ENCODE measurements around the gene LIN28B.
"Not testable (repeated sequence)": the region's sequence is repeated elsewhere in the genome, so short reads cannot be mapped to it uniquely, and the experiment has no call there.

The LIN28B gene

GRCh38 chr6:105069821-105070445 is 113.0 kb downstream of the LIN28B start:
- no peak for DNase-seq (ENCODE audit: low read depth)

GRCh38 chr6:105072798-105073199 is 115.9 kb downstream of the LIN28B start:
- DNase-seq (ENCODE audit: low read depth), result no peak

DNA sequence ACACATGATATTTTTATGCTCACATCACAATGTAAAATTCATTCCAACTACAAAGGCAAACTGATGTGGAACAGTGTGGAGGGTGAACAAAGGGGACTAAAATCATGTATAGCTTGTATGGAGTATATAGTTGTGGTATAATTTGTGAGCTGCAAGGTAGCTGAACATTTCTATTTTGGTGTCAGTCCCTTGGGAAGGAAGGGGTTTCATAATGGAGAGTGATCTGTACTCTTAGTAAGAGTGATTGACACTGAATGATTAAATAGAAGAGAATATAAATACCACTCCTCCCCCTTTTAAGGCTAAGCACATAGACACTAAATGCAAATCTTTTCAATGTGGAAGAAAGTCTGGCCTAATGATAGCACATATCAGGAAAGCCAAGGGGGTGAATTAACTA is 118.3 kb downstream of the LIN28B start:
- DNase-seq (ENCODE audit: low read depth), result no peak

GRCh38 chr6:105076418-105076817 is 119.5 kb downstream of the LIN28B start:
- not testable (repeated sequence) for DNase-seq (ENCODE audit: low read depth)

- peak; percentile 17 for DNase-seq (ENCODE audit: low read depth)
Observed at GRCh38 chr6:105077596-105078385, 120.9 kb downstream of the LIN28B start.

- no peak for DNase-seq (ENCODE audit: low read depth)
Observed at GRCh38 chr6:105078386-105078708, 121.4 kb downstream of the LIN28B start.

GRCh38 chr6:105080279-105080678 is 123.4 kb downstream of the LIN28B start:
- no peak for DNase-seq (ENCODE audit: low read depth)

DNA sequence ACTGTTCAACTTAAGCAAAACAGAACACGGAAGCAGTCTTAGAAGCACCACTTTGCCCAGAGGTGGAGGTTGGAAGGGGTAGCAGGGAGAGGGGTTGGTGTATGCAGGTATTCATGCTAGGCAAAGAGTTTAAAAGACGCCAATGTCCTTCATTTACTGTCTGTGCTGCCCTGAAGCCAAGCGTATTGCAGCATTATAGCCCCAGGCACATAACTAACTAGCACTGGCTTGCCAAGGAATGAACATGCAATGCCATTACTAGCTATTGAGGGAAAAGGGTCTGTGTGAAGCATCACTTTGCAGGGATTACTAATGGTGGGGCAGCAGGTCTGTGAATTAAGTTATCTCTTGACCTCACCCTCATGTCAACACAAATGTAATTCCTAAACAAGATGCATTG is 124.8 kb downstream of the LIN28B start:
- not testable (repeated sequence) for DNase-seq (ENCODE audit: low read depth)

DNA sequence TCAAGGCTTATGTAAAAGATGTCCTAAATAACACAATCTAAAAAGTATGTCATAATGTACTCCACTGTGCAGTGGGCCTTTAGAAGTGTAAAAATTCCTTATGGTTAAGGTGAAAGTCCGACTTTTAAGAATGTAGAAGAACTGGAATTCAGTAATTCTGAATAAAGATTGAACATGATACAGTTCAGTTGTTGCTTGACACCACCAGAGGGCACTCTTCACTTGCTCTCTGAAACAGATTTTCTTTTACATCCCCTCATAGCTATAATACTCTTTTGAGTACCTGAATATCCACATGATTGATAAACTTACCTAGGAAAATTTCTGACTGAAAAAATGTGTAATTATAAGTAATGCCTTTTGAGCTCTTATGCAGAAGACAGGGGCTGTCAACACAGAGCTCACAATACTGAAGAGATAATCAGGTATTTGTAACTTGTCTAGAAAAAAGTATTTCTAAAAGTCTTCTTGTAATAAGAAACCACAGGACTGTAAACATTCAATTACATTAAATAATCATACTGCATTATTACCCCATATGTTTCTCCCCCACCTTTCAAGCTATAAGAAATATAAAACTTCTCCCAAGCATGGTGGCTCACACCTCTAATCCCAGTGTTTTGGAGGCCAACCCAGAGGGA is 130.8 kb downstream of the LIN28B start:
- peak; percentile 16 for DNase-seq (ENCODE audit: low read depth)

DNA sequence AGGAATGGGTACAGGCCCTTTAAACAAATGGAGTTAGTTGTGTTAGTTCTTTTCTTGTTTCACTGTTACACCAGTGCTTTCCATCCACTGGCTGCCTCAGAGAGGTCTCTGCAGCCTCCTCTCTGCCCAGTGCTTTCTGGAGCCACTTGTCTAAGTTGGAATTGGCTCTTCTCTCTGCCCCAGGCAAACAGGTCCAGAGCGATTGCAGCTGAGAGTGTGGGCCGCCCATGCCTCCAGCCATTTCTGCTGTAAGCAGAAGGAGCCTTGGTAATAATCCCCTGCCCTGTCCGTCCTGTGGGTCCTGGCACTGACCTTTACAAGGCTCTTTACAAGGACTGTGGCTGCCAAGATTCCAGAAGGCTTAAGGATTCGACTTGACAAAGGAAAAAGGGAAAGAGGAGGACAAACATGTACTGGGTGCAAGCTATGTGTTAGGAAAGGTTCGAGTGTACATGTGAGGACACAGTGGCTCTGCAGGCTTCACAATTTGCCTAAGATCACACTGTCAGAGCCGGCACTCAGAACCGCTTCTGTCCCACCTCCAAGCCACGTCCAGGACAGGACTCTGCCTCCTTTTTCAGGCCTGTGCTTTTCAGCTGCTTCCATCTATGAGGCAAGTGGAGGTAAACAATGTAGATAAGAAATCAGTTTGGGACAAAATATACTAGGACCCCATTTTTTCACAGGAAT is 134.4 kb downstream of the LIN28B start:
- DNase-seq (ENCODE audit: low read depth), result no peak

DNA sequence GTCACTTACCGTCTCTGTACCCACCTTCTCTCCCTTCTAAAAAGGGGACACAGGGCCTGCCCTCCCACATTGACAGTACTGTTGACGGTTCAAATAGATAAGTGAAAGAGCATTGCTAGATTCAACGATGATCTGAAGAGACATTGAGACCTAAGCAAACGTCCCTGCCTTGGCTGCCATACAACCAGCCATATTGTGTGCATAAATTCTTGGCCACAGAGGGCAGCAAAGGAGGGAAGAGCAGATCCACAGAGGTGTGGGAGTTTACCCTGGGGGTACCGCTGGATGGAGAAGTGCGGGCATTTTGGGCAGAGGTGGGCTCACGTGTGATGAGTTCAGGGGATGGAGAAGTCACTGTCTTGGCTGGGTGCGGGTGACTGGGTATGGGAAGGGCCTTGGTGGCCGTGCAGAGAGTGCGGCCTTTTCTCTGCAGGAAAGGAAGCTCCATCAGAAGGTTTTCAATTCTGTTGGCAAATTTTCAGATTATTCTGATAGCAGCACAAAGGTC is 137.3 kb downstream of the LIN28B start:
- no peak for DNase-seq (ENCODE audit: low read depth)

DNA sequence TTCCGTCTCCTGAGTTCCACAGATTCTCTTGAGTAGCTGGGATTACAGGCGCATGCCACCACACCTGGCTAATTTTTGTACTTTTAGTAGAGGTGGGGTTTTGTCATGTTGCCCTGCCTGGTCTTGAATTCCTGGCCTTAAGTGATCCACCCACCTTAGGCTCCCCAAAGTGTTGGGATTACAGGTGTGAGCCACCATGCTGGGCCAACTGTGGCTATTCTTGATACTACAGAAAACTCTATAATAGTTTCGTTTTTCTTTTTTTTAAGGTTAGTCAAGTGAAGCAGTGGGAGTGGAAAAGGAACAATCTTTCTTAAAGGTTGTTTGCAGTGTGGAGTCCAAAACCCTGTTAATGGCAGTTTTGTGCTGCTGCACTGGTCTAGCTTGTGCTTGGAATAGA is 138.2 kb downstream of the LIN28B start:
- no peak for DNase-seq (ENCODE audit: low read depth)

DNA sequence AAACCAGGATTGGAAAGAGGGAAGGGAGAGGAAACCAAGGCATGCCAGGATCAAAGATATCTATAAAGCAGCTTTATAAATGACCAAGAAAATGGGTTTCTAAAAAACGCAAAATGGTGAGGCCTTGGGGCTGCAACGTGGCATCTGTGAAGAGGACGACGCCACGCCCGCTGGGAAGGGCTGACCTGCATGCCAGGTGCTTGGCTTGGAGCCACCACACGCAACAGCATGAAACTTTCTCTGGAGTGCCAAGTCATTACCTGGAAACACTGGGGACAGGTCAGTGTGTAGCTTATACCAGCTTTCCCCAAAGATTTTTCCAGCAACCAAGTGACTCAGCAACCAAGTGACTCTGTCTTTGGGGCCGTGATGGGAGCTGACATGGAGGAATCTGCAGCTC is 140.4 kb downstream of the LIN28B start:
- no peak for DNase-seq (ENCODE audit: low read depth)

GRCh38 chr6:105099371-105099770 is 142.5 kb downstream of the LIN28B start:
- DNase-seq (ENCODE audit: low read depth), result no peak

GRCh38 chr6:105102186-105102585 is 145.3 kb downstream of the LIN28B start:
- no peak for DNase-seq (ENCODE audit: low read depth)

DNA sequence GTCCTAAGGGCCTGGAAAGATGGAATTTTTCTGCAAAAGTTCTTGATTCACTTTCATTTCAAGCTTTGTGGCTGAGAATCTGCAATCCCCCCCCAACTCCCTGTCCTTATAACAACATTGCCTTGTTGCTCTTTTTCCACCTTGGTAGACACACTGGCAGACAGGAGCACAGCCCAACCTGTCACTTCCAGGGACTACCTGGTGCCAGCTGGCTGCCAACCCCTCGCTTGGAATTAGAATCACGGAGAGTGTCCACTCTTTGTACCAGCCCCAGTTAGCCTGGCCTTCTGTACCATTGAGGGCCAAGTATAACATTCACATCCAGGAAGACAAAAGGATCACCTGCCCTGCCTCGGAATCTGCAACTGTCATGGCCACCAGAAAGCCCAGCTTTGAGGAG is 148.2 kb downstream of the LIN28B start:
- no peak for DNase-seq (ENCODE audit: low read depth)

DNA sequence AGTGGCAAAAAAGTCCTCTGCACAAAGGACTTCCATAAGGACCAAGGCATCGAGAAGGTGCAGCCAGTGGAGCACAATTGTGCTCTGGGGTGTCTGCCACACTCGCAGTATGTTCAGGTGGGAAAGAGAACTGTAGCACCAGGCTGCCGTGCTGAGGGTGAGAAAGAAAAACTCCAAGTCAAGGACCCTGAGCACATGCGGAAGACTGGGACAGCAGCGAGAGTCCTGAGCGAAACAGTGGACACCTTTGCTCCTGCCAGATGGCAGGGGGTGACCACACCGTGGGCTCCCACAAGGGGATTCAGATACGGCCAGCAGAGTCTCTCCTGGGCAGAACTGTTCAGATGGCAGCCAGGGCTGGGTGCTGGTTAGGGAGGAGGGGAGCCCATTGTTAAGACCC is 149.4 kb downstream of the LIN28B start:
- DNase-seq (ENCODE audit: low read depth), result no peak

DNA sequence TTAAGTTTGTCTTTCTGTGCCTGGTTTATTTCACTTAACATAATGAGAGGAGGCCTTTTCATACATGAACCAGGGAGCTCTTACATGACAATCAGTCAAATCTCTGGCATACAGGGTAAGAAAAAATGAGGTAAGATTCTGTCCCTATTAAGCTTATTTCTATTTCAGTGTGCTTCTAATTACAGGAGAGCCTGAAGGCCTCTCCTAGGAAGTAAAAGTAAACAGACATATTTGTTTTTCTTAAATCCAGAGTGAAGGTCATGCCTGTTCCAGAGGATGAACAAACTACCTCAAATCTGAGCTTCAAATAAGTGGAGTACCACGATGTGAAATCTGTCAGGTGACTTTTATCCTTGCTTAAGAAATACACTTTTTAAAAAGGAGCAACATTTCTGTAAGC is 150.3 kb downstream of the LIN28B start:
- no peak for DNase-seq (ENCODE audit: low read depth)

DNA sequence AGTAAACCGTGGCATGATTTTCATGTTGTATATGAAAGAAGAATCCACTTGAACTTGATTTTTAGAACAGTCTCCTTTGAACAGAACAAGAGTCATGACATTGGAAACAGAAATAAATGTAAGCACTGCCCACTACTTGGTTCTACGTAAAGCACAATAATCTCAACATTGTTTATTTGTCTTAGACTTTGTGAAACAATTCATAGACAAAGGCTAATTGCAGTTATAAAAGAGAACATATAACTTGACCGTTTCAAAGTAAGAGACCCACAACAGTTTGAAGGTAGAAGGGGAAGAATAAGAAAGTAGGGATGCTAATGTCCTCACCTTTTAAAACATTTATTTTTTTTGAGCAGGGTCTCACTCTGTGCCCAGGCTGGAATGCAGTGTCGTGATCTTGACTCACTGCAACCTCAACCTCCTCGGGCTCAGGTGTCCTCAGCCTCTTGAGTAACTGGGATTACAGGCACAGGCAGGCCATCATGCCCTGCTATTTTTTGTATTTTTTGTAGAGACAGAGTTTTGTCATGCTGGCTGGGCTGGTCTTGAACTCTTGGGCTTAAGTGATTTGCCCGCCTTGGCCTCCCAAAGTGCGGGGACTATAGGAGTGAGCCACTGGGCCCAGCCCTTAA is 151.8 kb downstream of the LIN28B start:
- no peak for DNase-seq (ENCODE audit: low read depth)

GRCh38 chr6:105109955-105110895 is 153.3 kb downstream of the LIN28B start:
- DNase-seq (ENCODE audit: low read depth), result no peak

GRCh38 chr6:105111105-105111504 is 154.2 kb downstream of the LIN28B start:
- no peak for DNase-seq (ENCODE audit: low read depth)

Data from GM04504 (cell line).